Upper lobe of left lung (tissue), 6 donors: ENCODE measurements around the gene DENND1C. TPM values are rescaled to one million over a fixed set of nuclear protein-coding genes. Genes with fewer than 3 reads are reported as not detected.

Experiments used
- ATAC-seq, 2 donors: fragments of 200-7000 bp; cut with Tn5 transposase; one replicate each; pipeline ENCODE4 v1.9.1; 2022; ENCODE audit warnings: mild to moderate bottlenecking in 2 of 2, moderate library complexity in 2 of 2; ENCODE audit not compliant: low FRiP score in 2 of 2
- DNase-seq, 2 donors: peaks; one replicate each; pipeline ENCODE4 v3.0.0-alpha.2; 2019 to 2020
- H3K27ac ChIP-seq, 4 donors: fragments of 200-600 bp; sonication (generic); one replicate each; pipeline ENCODE4 v1.5.1; 2016 to 2019
- H3K27me3 ChIP-seq, 4 donors: fragments of 200-600 bp; sonication (generic); one replicate each; pipeline ENCODE4 v1.5.1; 2017 to 2019
- H3K36me3 ChIP-seq, 4 donors: fragments of 200-600 bp; sonication (generic); one replicate each; pipeline ENCODE4 v1.5.1; 2016 to 2019
- H3K4me1 ChIP-seq, 4 donors: fragments of 200-600 bp; sonication (generic); one replicate each; pipeline ENCODE4 v1.5.1; 2018 to 2019
- H3K4me3 ChIP-seq, 4 donors: fragments of 200-600 bp; sonication (generic); one replicate each; pipeline ENCODE4 v1.5.1; 2017 to 2019; ENCODE audit warnings: mild to moderate bottlenecking in 2 of 4, moderate library complexity in 1 of 4
- H3K9me3 ChIP-seq, 4 donors: fragments of 200-600 bp; sonication (generic); one replicate each; pipeline ENCODE4 v1.5.1; 2018 to 2019
- EP300 ChIP-seq, 4 donors: sonication (generic); formaldehyde crosslinking; IDR thresholded peaks; one replicate each; pipeline ENCODE4 v1.5.1; 2017; ENCODE audit warnings: antibody characterized with exemption in 4 of 4, control low read depth in 2 of 4
- POLR2A ChIP-seq, 4 donors: fragments of 450-650 bp; IDR thresholded peaks; one replicate each; pipeline ENCODE4 v1.5.1; 2016 to 2017; ENCODE audit warnings: antibody characterized with exemption in 4 of 4, mild to moderate bottlenecking in 2 of 4
- POLR2AphosphoS5 ChIP-seq, 2 donors: sonication (generic); formaldehyde crosslinking; IDR thresholded peaks; one replicate each; pipeline ENCODE4 v1.5.1; 2017; ENCODE audit warnings: antibody characterized with exemption in 2 of 2
- WGBS, 2 donors: methylation state at CpG; one replicate each; pipeline ENCODE4 v1.1.5; 2017 to 2018; 5-methylcytosine and 5-hydroxymethylcytosine counted together
- total RNA-seq, 6 donors: library from RNA; depleted of rRNA in 4 of 6; stranded (reverse); fragments of >200 nt in 4 of 6; gene quantifications; one replicate each; pipeline versions ENCODE4 v1.1.0 to v1.2.1, GENCODE V29; 2016 to 2021
- TF ChIP-seq, protein P1 (sequence below), 6 experiments: fragments of 450-650 bp in 4 of 6; fragments of 200-600 bp in 2 of 6; sonication (generic) in 2 of 6; IDR thresholded peaks; one replicate each; pipeline ENCODE4 v1.5.1; 2016 to 2019; ENCODE audit warnings: antibody characterized with exemption in 6 of 6
- donor health status: DM: no; HTN: no; CAD: no; lungs with moderate emphysema.
- donor health status: DM: no; HTN: yes; CAD: no; lungs with severe emphysema.

Gene DENND1C
- total RNA-seq, 6 donors from 2014 or later: 5.8 to 31.4 (median 12.6) TPM

DNA sequence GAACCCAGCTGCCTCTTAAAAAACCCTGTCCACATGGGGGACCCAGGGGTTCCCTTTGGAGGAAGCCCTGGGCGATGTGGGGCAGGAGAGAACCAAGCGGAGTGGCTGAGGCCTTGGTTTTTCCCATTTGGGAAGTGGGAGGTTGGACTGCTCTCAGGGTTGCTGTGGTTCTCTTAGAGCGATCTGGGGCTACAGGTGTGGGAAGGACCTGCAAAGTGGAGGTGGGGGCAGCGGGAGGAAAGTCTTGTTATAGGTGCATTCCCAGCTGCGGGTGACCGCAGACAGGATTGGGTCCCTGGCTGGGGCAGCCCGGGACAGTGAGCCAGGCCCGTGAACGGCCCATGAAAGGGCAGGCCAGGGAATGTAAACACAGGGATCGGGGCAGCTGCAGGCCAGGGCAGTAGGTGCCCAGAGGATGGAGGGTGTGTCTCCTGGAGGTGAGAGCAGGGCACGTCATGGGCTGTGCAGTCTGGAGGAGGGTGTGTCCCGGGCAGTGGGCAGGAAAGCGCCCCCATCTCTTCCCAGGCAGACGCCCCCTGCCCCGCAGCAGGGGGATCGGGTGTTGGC, 22.8 kb downstream of the DENND1C start:
- 35 to 58% methylated on average over 11 to 16 of the region's 16 CpGs for WGBS, 2 donors
- TF ChIP-seq, protein P1, sequence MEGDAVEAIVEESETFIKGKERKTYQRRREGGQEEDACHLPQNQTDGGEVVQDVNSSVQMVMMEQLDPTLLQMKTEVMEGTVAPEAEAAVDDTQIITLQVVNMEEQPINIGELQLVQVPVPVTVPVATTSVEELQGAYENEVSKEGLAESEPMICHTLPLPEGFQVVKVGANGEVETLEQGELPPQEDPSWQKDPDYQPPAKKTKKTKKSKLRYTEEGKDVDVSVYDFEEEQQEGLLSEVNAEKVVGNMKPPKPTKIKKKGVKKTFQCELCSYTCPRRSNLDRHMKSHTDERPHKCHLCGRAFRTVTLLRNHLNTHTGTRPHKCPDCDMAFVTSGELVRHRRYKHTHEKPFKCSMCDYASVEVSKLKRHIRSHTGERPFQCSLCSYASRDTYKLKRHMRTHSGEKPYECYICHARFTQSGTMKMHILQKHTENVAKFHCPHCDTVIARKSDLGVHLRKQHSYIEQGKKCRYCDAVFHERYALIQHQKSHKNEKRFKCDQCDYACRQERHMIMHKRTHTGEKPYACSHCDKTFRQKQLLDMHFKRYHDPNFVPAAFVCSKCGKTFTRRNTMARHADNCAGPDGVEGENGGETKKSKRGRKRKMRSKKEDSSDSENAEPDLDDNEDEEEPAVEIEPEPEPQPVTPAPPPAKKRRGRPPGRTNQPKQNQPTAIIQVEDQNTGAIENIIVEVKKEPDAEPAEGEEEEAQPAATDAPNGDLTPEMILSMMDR (IDR thresholded peaks at IDR 0.05): no peak
- TF ChIP-seq POLR2AphosphoS5 (IDR thresholded peaks at IDR 0.05) (no peak), EP300 (IDR thresholded peaks at IDR 0.05) (no peak), POLR2A (IDR thresholded peaks at IDR 0.05) (no peak)
- peaks cover 0 to 8% (median under 1%) of the 10 kb centered on the region in 4 donors for H3K27me3 ChIP-seq
- peak overlapping the region; percentile 29 to 90 (median 84) for H3K4me3 ChIP-seq
- ATAC-seq: no peak
- peaks cover 0 to 22% (median 9%) of the 10 kb centered on the region in 4 donors for H3K36me3 ChIP-seq
- H3K27ac ChIP-seq: peak overlapping the region in 2 of 4 donors; percentile 85 to 91
- peaks cover 0 to 8% (median 5%) of the 10 kb centered on the region in 4 donors for H3K9me3 ChIP-seq
- DNase-seq: peak in 1 of 2 donors; percentile 43
- peaks cover 5 to 17% (median 12%) of the 10 kb centered on the region in 4 donors for H3K4me1 ChIP-seq

DNA sequence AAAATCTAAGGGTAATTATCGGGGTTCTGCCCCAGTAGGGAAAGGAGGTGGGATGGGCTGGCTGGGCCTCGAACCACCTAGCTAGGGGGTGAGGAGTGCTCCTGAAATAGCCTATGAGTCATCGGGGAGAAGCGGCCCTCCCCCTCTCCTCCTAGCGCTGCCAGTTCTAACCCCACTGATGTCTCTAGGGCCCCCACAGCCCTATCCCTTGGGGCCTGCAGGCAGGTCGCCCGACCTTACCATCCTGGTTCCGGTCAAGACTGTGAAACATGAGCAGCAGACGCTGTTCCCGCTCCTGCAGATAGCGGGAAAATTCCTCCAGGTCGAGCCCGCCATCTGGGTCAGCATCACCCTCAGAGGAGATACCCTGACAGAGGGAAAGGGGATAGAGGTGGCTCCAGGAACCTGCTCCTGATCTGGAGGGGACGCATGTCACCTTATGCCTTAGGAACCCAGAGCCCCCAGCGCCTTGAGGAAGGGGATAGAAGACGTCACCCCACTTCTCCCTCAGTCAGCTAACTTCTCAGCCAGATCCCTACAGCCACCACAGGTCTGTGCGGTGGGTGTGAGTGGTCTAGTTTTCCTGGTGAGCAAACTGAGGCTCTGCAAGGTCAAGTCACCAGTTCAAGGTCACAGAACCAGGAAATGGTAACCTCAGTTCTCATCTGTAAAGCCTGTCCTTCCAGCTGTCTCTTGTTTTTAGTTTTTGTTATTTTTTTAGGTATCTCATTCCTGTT, 23.5 kb downstream of the DENND1C start:
- H3K9me3 ChIP-seq: peaks cover 0 to 10% (median 7%) of the 10 kb centered on the region in 4 donors
- no peak for DNase-seq
- no peak for ATAC-seq
- H3K27me3 ChIP-seq: peaks cover 0 to 7% (median 0%) of the 10 kb centered on the region in 4 donors
- H3K4me1 ChIP-seq: peaks cover 5 to 15% (median 12%) of the 10 kb centered on the region in 4 donors
- WGBS, 2 donors: 91 to 93% methylated on average over 14 to 17 of the region's 17 CpGs
- peak overlapping the region in 1 of 4 donors; percentile 85 for H3K27ac ChIP-seq
- H3K36me3 ChIP-seq: peaks cover 0 to 28% (median 11%) of the 10 kb centered on the region in 4 donors
- peak overlapping the region in 2 of 4 donors; percentile 84 to 90 for H3K4me3 ChIP-seq
- no peak for TF ChIP-seq EP300 (IDR thresholded peaks at IDR 0.05)
- TF ChIP-seq POLR2AphosphoS5 (IDR thresholded peaks at IDR 0.05): no peak
- TF ChIP-seq, protein P1 (IDR thresholded peaks at IDR 0.05): no peak
- no peak for TF ChIP-seq POLR2A (IDR thresholded peaks at IDR 0.05)

DNA sequence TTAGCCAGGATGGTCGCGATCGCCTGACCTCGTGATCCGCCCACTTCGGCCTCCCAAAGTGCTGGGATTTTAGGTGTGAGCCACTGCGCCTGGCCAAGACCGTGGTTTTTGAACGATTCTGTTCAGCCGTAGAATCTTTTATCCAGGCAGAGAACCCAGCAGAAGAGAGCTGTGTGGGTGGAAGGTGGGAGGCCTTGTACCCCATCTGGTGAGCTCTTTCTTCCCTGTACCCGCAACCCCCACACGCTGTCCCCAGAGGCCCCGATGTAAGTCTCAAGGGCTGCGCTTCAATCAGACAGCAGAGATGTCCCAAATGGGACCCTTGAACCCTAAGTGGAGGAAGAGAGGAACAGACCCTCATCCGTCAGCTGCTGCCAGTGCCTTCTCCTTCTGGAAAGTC, 25.7 kb downstream of the DENND1C start:
- peaks cover 0 to 7% (median 0%) of the 10 kb centered on the region in 4 donors for H3K27me3 ChIP-seq
- H3K36me3 ChIP-seq: peaks cover 0 to 28% (median 13%) of the 10 kb centered on the region in 4 donors
- H3K9me3 ChIP-seq: peaks cover 0 to 10% (median 7%) of the 10 kb centered on the region in 4 donors
- TF ChIP-seq POLR2A (IDR thresholded peaks at IDR 0.05) (no peak), EP300 (IDR thresholded peaks at IDR 0.05) (no peak), POLR2AphosphoS5 (IDR thresholded peaks at IDR 0.05) (no peak)
- TF ChIP-seq, protein P1 (IDR thresholded peaks at IDR 0.05): no peak
- peaks cover 5 to 15% (median 12%) of the 10 kb centered on the region in 4 donors for H3K4me1 ChIP-seq
- DNase-seq (no peak), ATAC-seq (no peak)
- H3K4me3 ChIP-seq: no peak overlapping the region
- no peak overlapping the region for H3K27ac ChIP-seq
- WGBS, 2 donors: 95 to 99% methylated on average over 15 of the region's 15 CpGs

DNA sequence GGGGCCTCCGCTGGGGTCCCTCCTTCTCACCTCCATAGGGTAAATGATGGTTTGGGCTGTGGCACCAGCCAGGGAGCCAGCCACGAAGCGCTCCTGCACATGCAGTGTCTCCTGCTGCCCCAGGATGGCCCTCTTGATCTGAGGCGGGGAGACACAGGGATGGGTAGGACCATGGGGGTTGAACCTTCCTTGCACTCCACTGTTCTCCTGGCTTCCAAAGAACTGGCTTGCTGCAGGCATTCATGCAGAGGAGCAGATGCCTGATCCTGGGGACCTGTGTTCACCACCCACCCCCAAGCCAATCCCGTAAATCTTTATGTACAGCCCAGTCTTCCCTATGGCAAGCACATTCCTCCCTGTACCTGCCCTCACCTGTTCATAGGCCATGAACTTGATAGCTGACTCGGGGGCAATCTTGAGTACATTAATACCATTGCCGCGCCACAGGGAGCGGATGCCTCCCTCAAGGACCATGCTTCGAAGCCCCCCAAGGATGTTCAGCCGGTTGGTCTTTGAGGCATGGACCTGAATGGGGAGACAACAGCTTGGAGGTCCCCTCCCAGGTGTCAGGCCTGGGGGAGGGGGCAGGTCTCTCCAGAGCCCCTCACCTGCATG, 27.5 kb downstream of the DENND1C start:
- peaks cover 0 to under 1% (median 0%) of the 10 kb centered on the region in 4 donors for H3K27me3 ChIP-seq
- no peak for TF ChIP-seq POLR2A (IDR thresholded peaks at IDR 0.05)
- no peak for ATAC-seq
- peaks cover 4 to 8% (median 5%) of the 10 kb centered on the region in 4 donors for H3K4me1 ChIP-seq
- H3K36me3 ChIP-seq: peaks cover 0 to 28% (median 13%) of the 10 kb centered on the region in 4 donors
- 93 to 99% methylated on average over 9 to 11 of the region's 11 CpGs for WGBS, 2 donors
- H3K9me3 ChIP-seq: peaks cover 0 to 10% (median 7%) of the 10 kb centered on the region in 4 donors
- H3K27ac ChIP-seq: no peak overlapping the region
- H3K4me3 ChIP-seq: no peak overlapping the region
- no peak for DNase-seq

DNA sequence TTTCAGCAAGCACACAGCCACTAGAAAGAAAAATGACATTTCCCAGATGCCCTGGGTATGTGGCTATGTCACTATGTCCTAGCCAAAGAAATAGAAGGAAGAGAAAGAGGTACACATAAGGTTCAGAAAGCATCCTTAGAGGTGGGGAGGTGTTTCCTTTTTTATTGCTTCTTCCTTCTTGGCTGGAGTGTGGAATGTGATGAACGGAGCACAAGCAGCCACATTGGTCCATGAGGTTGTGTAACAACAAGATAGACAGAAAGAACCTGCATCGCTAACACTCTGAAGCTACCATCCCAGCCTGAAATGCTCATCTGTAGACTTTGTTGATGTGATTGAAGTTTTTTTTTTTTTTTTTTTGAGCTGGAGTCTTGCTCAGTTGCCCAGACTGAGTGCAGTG, 28.7 kb downstream of the DENND1C start:
- ATAC-seq: no peak
- WGBS, 2 donors: 94 to 97% methylated on average over 2 of the region's 2 CpGs
- peaks cover 0 to 28% (median 13%) of the 10 kb centered on the region in 4 donors for H3K36me3 ChIP-seq
- no peaks in the 10 kb centered on the region for H3K4me1 ChIP-seq
- no peak for TF ChIP-seq POLR2A (IDR thresholded peaks at IDR 0.05)
- no peak for TF ChIP-seq POLR2AphosphoS5 (IDR thresholded peaks at IDR 0.05)
- TF ChIP-seq, protein P1 (IDR thresholded peaks at IDR 0.05): no peak
- TF ChIP-seq EP300 (IDR thresholded peaks at IDR 0.05): no peak
- no peak overlapping the region for H3K27ac ChIP-seq
- DNase-seq: no peak
- peaks cover 0 to 10% (median 7%) of the 10 kb centered on the region in 4 donors for H3K9me3 ChIP-seq
- H3K4me3 ChIP-seq: no peak overlapping the region
- no peaks in the 10 kb centered on the region for H3K27me3 ChIP-seq
